OCI-LY1 (cell line): ENCODE measurements around the gene ZNF292.

Experiments
- H2AFZ ChIP-seq: fragments of 200-600 bp; sonication (generic), shearing (Covaris generic); 2 replicates; pipeline ENCODE4 v1.6.0; 2014; ENCODE audit warnings: antibody characterized with exemption, mild to moderate bottlenecking, low read length
- H3F3A ChIP-seq: fragments of 200-600 bp; sonication (generic), shearing (Covaris generic); 2 replicates; pipeline ENCODE4 v1.6.0; 2014; ENCODE audit warnings: mild to moderate bottlenecking, antibody characterized with exemption, low read length, moderate library complexity; ENCODE audit not compliant: insufficient read depth
- H3K27ac ChIP-seq: fragments of 200-600 bp; sonication (generic); 2 replicates; pipeline ENCODE4 v1.5.1; 2014; ENCODE audit warnings: low read length, mixed run types, mild to moderate bottlenecking, low read depth; ENCODE audit not compliant: poor library complexity, severe bottlenecking
- H3K27me3 ChIP-seq: fragments of 200-600 bp; sonication (generic); 2 replicates; pipeline ENCODE4 v1.6.0; 2014; ENCODE audit warnings: antibody characterized with exemption, mild to moderate bottlenecking, low read length, moderate library complexity; ENCODE audit not compliant: insufficient read depth
- H3K36me3 ChIP-seq: fragments of 200-600 bp; sonication (generic); 2 replicates; pipeline ENCODE4 v1.6.1; 2014; ENCODE audit warnings: mild to moderate bottlenecking, antibody characterized with exemption, low read length, moderate library complexity, mixed read lengths; ENCODE audit not compliant: insufficient read depth
- H3K4me1 ChIP-seq: fragments of 200-600 bp; sonication (generic); 2 replicates; pipeline ENCODE4 v1.5.1; 2014; ENCODE audit warnings: mild to moderate bottlenecking, low read length, moderate library complexity; ENCODE audit not compliant: insufficient read depth, severe bottlenecking
- H3K4me2 ChIP-seq: fragments of 200-600 bp; sonication (generic), shearing (Covaris generic); 2 replicates; pipeline ENCODE4 v1.6.1; 2014; ENCODE audit warnings: low read length
- H3K4me3 ChIP-seq: fragments of 200-600 bp; sonication (generic); 2 replicates; pipeline ENCODE4 v1.5.1; 2014; ENCODE audit warnings: low read length, low read depth, mild to moderate bottlenecking, mixed read lengths; ENCODE audit not compliant: poor library complexity, severe bottlenecking
- H3K79me2 ChIP-seq: fragments of 200-600 bp; shearing (Covaris generic); 2 replicates; pipeline ENCODE4 v1.6.1; 2016; ENCODE audit warnings: mixed run types, low read length, mixed read lengths; ENCODE audit not compliant: insufficient read depth
- H3K9ac ChIP-seq: fragments of 200-600 bp; sonication (generic), shearing (Covaris generic); 2 replicates; pipeline ENCODE4 v1.6.1; 2014; ENCODE audit warnings: mild to moderate bottlenecking, low read length, mixed read lengths
- H3K9me2 ChIP-seq: fragments of 200-600 bp; sonication (generic), shearing (Covaris generic); 2 replicates; pipeline ENCODE4 v1.6.1; 2014; ENCODE audit warnings: low read depth, mild to moderate bottlenecking, low read length, mixed read lengths
- H3K9me3 ChIP-seq: fragments of 200-600 bp; shearing (Covaris generic); 2 replicates; pipeline ENCODE4 v1.6.1; 2014; ENCODE audit warnings: low read length, mixed read lengths
- H4K20me1 ChIP-seq: fragments of 200-600 bp; sonication (generic), shearing (Covaris generic); 2 replicates; pipeline ENCODE4 v1.6.0; 2016; ENCODE audit warnings: mild to moderate bottlenecking, low read length; ENCODE audit not compliant: insufficient read depth
- CTCF ChIP-seq: fragments of 200-600 bp; sonication (generic), shearing (Covaris generic); IDR thresholded peaks from 2 replicates; pipeline ENCODE4 v1.5.1; 2017; ENCODE audit warnings: mild to moderate bottlenecking, antibody characterized with exemption, low read length, moderate library complexity, mixed read lengths
- EZH2 ChIP-seq: fragments of 200-600 bp; sonication (generic), shearing (Covaris generic); IDR thresholded peaks from 2 replicates; pipeline ENCODE4 v1.8.0; 2017; ENCODE audit warnings: borderline replicate concordance, mixed run types, mild to moderate bottlenecking, antibody characterized with exemption, low read length, moderate library complexity, mixed read lengths

ZNF292 gene

GRCh38 chr6:87115402-87116135 lies 39.8 kb upstream of the ZNF292 start:
- no peak overlapping the region for H2AFZ ChIP-seq
- H4K20me1 ChIP-seq, result no peaks in the 10 kb centered on the region
- no peaks in the 10 kb centered on the region for H3K9me3 ChIP-seq
- no peak overlapping the region for H3K27ac ChIP-seq
- no peaks in the 10 kb centered on the region for H3K36me3 ChIP-seq
- H3F3A ChIP-seq, result no peaks in the 10 kb centered on the region
- H3K4me3 ChIP-seq, result no peak overlapping the region
- H3K79me2 ChIP-seq, result no peaks in the 10 kb centered on the region
- H3K9me2 ChIP-seq, result no peaks in the 10 kb centered on the region
- no peaks in the 10 kb centered on the region for H3K4me1 ChIP-seq
- no peak for TF ChIP-seq CTCF
- no peak for TF ChIP-seq EZH2
- H3K27me3 ChIP-seq, result no peaks in the 10 kb centered on the region
- no peak overlapping the region for H3K4me2 ChIP-seq
- no peak overlapping the region for H3K9ac ChIP-seq

GRCh38 chr6:87116922-87117321 lies 38.4 kb upstream of the ZNF292 start:
- no peaks in the 10 kb centered on the region for H3K9me2 ChIP-seq
- no peak overlapping the region for H3K4me3 ChIP-seq
- H3K36me3 ChIP-seq, result no peaks in the 10 kb centered on the region
- no peaks in the 10 kb centered on the region for H3F3A ChIP-seq
- TF ChIP-seq EZH2, result no peak
- no peak for TF ChIP-seq CTCF
- no peaks in the 10 kb centered on the region for H4K20me1 ChIP-seq
- H3K4me1 ChIP-seq, result no peaks in the 10 kb centered on the region
- H3K27ac ChIP-seq, result no peak overlapping the region
- no peak overlapping the region for H2AFZ ChIP-seq
- no peaks in the 10 kb centered on the region for H3K27me3 ChIP-seq
- H3K4me2 ChIP-seq, result no peak overlapping the region
- H3K79me2 ChIP-seq, result no peaks in the 10 kb centered on the region
- H3K9me3 ChIP-seq, result no peaks in the 10 kb centered on the region
- H3K9ac ChIP-seq, result no peak overlapping the region

- Histone ChIP-seq H3K9me3 (no peaks in the 10 kb centered on the region), H2AFZ (no peak overlapping the region), H3K27me3 (no peaks in the 10 kb centered on the region), H3K4me1 (no peaks in the 10 kb centered on the region), H3K36me3 (no peaks in the 10 kb centered on the region), H3K4me3 (no peak overlapping the region), H3K9ac (no peak overlapping the region), H3K27ac (no peak overlapping the region), H3K79me2 (no peaks in the 10 kb centered on the region), H3K9me2 (no peaks in the 10 kb centered on the region), H4K20me1 (no peaks in the 10 kb centered on the region), H3F3A (no peaks in the 10 kb centered on the region), H3K4me2 (no peak overlapping the region)
- TF ChIP-seq CTCF, result no peak
Observed at GRCh38 chr6:87118054-87118453, 37.3 kb upstream of the ZNF292 start.
